Measurements from ENCODE around the gene EGFR.

EGFR gene

DNA sequence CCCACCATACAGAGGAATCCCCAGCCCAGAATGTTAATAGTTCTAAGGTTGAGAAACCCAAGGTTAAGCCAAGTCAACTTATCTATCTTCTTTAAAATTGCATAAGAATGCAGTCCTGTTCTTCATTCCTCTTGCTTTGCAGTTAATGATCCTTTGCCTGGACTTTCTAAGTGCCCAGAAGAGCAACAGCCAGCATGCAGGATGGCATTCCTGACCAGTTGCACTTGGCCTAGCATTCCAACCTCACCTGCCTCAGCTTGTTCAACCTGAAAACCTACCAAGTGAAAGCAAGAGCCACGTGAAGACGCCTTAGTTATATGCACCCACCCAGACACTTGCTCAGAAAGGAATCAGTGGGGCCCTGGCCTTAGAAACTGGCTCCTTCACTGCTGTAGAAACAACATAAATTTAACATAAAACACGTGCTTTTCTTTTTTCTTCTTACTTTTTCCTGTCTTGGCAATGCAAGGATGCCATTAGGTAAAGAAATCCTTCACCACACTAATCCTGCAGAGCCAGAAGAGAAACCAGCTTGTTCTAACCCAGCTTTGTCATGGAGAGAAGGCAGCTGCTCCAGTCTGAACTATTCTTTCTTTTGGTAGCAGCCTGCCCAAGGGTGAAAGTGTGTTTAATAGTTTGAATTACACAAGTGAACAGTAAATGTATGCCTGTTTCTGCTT is 25.0 kb downstream of the EGFR start:
- DNase-seq: no peak

DNA sequence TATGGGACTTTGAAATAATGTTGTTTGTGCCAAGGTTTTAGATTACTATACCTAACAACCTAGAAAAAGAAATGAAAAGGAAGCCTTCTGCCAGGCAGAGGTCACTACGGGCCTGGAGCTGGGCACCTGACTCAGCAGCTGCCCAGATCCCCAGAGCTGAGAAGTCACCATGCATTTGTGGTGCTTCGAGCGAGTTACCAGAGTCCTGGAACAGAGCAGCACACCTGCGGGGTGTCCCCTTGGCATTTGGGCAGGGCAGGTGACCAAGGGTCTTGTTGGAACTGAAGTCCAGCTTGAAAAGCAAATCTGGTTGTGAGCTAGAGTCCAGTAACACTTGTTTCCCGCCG is 25.5 kb downstream of the EGFR start:
- DNase-seq: no peak

DNA sequence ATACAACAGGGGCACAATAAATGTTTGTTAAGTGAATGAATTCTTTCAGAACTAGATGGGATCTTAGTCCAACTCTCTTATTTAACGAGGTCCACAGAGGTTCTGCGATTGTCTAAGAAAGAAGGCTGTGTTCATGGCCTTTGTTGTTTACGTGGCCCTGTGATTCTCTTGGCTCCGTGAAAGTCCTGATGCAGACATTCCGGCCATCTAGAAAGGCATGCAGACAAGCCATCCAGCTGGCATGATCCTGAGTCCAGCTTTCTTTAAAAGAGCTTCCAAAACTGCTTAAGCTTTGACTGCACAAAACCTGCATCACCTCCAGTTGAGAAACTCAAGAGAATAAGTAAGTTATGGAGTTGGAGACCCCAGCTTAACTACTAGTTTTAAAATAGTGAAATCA is 26.0 kb downstream of the EGFR start:
- DNase-seq: no peak

DNA sequence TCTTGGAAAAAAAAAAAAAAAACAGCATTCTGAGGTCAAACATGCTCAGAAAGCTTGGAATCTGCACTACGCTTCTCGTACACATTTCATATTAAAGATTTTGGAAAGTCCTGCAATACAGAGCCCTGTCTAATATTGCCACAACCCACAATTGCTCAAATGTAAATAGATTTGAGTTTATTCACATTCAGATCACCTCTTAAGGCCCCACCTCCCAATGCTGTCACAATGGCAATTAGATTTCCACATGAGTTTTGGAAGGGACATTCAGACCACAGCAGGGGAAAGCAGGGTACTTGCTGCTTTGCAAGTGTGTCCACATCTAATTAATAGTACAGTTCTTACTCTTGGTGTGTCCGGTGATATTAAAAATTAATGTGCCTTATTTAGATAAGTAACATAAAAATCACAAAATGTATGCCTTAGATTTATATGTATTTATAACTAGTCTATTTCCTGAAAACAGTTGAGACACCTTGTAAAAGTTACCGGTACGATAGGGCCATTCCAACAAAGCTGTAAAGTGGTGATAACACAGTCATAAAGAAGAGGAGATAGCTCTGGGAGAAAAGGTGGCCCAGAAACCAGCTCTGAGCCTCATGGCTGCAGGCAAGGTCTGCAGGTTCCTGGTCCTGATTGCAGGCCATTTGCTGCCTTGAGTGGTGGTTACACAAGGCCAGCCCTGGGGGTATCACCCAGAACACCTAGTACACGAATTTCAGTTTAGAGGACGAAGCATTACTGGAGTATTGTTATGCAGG is 27.9 kb downstream of the EGFR start:
- DNase-seq: no peak

DNA sequence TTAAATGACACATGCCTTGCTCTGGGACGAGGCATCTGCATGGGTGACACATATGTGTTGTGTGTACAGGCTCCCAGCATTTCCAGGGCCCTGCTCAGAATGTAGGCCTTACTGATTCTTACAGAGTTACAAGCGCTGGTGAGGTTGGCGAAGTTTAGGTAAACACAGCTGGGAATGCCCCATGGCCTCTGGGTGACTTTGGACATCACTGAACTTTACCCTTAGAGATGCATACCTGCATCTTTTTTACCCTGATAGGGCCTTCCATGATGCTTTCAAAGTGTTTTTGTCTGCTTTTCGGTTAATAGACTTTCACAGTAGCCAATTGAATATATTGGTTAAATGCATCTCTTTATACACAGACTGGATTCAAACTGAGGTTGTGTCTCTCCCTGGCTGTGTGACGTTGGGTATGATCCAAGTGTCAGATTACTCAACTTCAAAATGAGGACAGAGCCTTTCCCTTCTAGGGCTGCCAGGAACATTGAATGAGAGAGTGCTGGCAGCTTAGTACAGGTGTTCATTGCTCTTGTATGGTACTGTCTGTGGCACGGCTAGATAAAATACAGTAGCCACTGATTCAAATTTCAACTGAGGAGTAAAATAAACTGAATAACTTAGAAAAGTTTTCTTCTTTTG is 29.5 kb downstream of the EGFR start:
- DNase-seq: no peak

DNA sequence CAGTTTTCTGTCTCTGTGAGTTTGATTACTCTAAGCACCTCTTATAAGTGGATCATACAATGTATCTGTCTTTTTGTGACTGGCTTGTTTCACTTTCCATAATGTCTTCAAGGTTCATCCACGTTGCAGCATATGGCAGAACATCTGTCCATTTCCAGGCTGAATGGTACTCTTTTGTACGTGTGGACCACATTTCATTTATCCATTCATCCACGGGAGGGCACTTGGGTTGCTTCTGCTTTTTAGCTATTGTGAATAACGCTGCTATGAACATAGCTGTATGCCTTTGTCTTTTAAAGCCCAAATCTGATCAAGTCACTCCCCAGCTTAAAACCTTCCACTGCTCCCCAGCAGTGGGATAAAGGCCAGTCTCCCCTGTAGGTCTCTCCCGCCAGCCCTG is 31.5 kb downstream of the EGFR start:
- DNase-seq: no peak

DNA sequence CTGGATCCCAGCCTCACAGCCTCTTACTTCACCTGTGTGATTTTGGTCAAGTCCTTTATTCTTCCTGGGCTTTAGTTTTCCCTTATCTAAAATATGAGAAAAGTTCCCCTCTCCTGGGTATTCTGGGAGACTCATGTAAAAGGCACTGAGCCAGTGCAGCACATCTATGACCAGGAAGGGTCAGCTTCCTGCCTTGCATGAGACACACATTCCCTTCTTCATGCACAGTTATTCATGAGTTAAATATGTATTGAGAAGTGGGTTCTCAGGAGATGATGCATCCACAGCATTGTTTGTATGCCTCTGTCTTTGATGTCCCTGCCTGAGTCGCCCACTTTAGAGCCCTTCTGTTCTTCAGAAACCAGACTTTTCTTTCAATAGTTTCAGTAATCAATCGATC is 33.3 kb downstream of the EGFR start:
- DNase-seq: no peak

DNA sequence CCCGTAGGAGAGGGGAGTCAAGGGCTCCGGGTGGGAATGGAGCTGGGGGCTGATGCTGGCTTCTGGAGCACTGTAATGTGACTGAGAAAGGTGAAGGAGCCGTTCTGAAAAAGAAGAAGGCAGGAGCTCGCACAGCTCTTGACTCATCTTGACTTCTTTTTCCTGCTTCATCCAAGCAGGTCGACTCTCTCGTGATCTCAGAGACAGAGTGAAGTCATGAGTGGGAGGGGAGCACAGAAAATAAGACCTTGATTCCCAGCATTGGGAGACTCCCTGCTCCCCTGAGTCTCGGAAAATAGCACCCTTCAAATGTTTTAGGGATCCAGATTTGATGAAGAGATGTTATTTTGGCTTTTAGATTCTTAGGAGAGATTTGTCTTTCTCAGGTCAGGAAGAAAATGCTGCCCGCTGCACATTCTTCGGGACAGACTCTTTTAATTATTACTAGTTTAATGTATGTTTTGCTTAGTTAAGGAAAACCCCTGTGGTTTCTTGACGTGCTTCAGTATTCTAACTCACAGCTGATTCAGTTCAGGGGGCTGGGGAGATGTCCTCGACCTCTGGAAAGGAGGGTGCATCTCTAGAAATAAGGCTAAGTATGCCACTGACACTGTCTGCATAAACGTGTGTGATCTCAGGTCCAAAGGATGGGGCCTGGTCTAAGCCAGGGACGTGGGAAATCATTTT is 34.1 kb downstream of the EGFR start:
- DNase-seq: no peak

DNA sequence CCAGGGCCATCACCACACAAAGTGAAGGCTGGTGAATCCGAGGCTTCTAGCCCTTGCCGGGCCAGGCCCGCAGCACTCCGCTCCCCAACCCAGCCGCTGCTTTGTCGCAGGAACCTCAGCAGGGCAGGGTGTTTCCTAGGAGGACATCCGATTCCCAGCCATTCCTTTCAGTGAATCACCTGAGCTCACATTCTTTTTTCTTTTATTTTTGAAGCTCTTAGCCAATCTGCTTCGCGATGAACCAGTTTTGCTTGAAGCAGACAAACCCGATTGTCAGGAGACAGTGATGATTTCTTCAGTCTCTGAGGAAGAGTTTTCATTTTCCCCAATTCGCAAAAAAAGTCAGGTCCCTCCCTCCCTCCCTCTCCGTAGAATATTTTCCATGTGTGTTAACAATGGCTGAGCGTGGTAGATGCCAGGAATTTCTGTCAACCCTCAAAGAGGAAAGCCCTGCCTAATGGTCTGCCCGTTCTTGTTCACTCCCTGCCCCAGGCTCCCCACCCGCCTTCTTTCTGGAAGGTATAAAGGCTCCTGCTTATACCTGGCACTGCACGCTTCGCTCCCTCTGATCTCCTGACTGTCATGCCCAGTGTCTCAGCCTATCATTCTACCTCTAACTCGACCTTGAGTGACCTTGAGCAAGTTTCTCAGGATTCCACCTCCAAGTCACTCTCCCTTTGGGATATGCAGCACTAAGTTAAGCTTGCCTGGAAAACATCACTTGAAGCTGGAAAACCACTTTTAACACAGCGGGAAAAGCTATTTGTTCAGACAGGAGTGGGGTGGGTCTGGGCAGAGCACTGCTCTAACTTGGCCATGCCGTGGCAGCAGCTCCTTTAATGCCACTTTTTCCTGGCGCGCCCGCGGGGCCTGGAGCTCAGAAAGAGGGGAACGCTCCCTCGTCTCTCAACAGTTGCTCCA is 35.1 kb downstream of the EGFR start:
- no peak for DNase-seq

DNA sequence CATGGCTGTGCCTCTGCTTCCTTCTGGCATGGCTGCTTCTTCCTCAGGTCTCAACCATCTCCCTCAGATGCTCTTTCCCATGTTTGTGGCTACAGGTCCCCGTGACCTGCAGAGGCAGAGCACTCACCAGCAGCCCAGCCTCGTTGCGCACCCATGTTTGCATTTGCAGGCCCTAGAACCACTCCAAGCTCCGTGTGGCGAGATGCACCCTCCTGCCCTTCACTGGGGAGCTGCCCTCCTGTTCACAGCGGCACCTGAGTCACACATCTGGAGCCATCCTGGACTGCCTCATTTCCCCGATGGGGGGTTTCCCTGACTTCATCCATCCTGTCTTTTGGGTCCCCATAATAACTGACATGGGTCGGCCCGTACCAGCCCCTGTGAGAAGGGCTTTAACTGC is 35.9 kb downstream of the EGFR start:
- no peak for DNase-seq

DNA sequence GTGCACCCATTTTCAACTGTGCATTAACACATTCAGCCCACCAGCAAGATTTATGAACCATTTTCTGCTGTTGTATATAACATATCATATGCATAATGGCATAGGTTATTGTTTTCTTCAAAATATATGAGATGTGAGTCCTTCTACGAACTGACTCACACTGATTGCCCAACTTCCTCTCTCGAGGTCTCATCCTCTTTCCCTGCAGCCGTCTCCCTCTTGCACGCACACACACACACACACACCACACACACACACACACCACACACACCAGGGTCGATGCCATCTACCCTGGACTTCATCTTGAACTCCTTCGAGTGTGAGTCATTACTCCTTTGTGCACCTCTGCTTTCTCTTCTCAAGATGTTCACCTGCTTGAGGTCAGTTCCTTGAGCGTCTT is 36.7 kb downstream of the EGFR start:
- DNase-seq: no peak

DNA sequence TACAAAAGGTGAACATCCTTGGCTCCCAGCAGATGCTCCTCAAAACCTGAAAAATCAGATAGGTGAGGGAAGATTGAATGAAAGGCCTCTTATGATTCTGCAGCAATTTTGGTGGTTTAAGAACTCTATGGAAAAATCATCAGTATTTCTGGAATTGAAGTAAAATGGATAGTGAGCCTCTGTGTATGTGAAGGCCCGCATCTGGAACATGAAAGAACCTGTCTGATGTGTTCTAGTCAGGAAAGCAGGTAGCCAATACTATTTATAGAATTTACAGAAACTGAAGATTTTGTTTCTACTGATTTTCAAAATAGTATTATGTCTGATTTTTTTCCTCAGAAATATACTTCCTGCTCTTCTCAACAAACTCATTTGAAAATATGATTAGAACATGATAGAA is 37.3 kb downstream of the EGFR start:
- DNase-seq: no peak

DNA sequence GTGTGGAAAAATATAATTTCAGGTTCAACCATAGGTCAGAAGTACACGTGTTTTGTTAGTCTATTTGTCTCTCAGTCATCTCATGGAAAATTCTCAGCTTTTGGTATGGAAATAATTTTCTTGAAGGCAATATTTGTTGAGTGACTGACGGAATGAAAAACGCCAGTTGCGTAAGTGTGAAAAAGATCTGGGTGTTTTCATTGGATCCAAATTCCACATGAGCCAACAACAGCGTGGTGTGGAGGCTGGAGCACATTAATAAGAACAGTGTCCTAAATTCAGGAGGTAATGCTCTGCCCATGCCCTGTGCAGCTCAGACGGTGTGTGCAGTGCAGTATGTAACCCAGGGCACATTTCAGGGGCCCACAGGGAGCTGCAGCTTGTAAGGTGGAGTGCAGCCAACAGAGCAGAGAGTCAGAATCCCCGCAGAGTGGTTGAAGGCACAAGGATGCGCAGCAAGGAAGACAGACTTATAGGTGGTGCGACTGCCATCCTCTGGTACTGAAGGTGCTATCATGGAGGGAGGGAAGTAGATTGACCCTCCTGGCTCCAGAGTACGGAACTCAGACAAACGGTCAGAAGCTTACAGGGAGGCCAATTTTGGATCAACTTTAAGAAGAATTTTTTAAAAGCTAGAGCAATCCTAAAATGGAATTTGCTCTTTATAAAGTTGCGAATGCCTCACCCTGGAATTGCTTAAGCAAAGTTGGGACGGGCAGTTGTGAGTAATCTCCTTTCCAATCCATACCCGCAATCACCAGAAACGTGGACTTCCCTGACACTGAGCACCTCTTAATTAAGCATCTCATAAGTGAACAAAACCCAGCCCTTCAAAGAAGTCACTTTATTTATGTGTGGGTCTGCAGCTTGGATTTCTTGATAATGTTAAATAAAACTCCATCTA is 38.0 kb downstream of the EGFR start:
- no peak for DNase-seq

DNA sequence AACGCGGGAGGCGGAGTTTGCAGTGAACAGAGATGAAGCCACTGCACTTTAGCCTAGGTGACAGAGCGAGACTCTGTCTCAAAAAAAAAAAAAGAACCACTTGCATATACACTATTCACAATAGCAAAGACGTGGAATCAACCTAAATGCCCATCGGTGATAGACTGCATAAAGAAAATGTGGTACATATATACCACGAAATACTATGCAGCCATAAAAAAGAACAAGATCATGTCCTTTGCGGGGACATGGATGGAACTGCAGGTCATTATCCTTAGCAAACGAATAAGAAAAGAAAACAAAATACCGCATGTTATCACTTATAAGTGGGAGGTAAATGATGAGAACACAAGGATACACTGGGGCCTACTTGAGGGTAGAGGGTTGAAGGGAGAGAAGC is 39.5 kb downstream of the EGFR start:
- DNase-seq: no peak

DNA sequence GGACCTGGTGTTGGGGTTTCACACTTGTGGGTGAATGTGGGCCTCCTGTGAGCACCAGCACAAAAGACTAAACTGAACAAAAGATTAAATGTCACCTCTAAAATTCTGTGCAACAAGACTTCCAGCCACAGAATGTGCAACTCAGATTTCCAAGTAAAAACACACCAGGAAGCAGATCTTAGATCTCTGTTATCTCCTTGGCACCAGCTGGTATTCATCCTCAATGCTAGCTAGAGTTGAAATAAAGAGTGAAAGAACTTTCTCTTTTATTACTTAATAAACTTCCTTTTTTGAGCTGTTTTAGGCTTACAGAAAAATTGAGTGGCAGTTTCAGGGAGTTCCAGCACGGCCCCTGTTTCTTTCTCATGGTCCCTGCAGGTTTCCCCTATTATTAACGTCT is 40.2 kb downstream of the EGFR start:
- no peak for DNase-seq

DNA sequence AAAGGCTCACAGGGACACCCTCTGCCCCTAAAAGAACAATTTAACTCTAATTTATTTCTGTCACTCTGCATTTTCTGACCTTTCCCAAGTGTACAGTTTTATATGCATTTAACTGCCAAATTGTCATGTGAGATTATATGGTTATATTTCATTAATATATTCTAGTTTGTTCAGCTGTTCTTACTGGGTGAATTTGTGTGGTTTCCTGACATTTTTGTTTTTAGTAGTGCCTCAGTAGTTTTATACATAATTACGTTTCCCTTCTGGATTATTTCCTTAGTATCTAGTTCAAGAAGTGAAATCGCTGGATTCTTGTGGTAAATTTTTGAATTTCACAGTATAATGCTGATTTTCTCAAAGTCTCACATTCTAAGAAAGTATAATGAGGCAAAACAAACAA is 41.3 kb downstream of the EGFR start:
- no peak for DNase-seq

DNA sequence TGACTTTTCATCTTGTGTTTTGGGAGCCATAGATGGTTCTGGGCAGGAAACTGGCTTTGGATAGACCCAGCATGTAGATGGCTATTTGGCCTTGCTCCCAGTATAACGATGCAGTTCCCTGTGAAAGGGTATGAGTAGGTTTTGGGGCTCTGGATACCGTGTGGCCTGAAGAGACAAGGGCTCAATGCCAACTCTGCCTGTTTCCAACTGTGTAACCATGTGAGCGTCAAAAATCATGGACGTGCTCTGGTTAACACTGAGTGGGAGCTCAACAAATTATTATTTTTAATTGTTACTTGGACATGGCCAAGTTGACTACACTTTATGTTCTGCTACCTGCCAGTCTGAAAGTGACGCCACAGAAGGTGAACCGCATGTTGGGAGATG is 41.8 kb downstream of the EGFR start:
- DNase-seq: no peak

DNA sequence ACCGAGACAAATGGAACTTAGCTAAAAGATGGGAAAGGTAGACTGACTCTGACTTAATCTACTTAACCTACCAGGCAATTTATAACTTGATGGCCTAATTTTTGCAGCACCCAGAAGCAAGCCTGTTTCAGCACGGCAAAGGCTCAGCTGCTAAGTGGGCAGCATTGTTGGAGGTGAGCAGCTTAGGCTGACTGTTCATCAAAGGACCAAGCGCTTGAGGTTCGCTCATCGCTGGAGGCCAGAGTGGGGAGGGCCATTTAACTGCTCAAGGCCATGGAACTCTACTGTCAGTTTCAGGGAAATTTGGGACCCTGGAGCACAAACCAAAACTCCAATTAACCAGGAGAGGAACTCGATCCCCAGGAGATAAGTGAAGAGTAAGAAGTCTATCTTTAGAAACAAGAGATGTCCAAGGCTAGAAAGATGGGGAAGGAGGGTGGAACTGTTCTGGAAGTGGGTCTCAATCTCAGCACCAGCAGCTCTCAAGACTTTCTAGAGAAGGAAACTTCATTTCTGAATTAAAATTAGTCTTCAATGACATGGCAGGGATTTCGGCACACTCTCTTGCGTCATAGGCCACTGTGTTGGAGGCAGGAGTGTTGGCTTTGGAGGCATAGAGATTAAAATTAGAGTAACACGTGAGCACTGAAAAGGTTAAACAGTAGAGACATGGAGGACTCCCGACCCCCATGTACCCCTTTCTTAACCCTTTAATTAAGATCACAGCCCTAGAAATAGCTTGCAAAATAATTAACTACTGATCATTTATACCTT is 43.1 kb downstream of the EGFR start:
- no peak for DNase-seq

DNA sequence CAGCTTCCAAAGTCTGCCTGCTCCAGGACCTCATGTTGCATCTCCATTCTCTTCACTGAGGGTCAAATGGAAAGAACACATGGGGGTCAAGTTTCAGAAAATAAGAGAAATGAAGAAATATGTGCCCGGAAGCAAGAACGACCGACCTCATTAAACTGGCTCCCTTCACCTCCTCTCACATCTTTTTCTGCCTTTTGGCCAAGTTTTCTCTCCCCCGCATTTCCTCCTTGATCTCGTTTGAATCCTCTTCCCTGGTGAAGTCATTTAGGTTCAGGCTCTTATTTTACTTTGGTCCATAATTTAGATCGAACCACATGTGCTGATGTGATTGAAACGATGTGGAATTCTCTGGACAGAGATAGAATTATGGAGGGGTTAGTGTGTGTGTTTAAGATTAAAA is 44.2 kb downstream of the EGFR start:
- no peak for DNase-seq

DNA sequence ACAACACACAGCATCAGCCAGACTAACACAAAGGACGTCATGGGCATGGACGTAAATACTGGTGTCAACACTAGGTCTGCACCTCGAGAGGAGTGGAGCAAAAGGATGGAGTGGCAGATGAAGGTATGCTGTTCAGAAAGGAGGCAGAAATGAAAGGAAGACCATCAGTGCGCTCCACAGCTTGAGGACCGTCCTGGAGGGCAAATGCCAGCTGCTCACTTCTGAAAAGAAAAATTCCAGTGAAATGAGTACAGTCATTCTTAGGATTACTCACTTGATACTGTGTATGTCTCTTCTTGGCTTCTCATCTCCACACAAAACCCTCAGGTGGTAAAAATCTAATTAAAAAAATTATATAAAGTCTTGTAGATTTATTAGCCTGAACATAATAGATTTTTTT is 44.8 kb downstream of the EGFR start:
- no peak for DNase-seq

DNA sequence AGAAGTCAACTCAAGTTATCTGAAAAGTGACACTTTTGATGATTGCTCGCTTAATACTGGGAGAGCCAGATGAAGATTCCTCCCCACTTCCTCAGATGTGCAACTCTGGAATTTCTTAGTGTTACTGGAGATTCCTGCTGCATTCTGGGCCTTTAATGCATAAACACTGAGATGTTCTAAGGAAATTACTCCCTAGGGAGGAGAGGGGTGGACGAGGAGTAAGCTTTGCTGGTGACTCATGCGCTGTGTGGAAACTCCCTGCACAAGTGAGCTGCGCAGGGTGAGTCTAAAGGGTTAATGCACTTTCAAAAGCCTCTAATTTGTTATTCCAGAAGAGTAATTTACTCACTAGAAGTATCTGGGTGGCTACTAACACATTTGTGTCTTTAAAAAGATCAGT is 46.3 kb downstream of the EGFR start:
- DNase-seq: no peak
